T-cell (primary cell): ENCODE results near the gene GPR62. TPM values are rescaled to one million over a fixed set of nuclear protein-coding genes. Genes with fewer than 3 reads are reported as not detected.

Source experiments
- ATAC-seq, 4 experiments: fragments of 200-7000 bp in 3 of 4; fragments of 150-1000 bp in 1 of 4; cut with Tn5 transposase; replicated peaks in 1 of 4; 1 replicate in 3 of 4; 2 replicates in 1 of 4; pipeline ENCODE4 v1.10.0; 2021; ENCODE audit warnings: moderate library complexity in 3 of 4, mild to moderate bottlenecking in 2 of 4, moderate number of reproducible peaks in 1 of 4
- CTCF ChIA-PET, 2 donors: fragments of 300-600 bp; sonication (Branson Sonifier 250); formaldehyde crosslinking; loops; one replicate each; lab custom pipeline; 2022; ENCODE audit warnings: antibody characterized with exemption in 2 of 2; lab: Charles Lee
- POLR2A ChIA-PET, 2 donors: fragments of 300-600 bp; sonication (Branson Sonifier 250); formaldehyde crosslinking; loops; one replicate each; lab custom pipeline; 2022; ENCODE audit warnings: antibody characterized with exemption in 2 of 2; lab: Charles Lee
- DNase-seq, 35 experiments: peaks; one replicate each; pipeline versions ENCODE4 v3.0.0 to v3.0.0-alpha.2; 2013 to 2023
- H3K27ac ChIP-seq: one replicate; pipeline ENCODE4 v1.5.1; 2013; ENCODE audit warnings: low read length
- H3K27me3 ChIP-seq, 2 experiments: replicated peaks in 1 of 2; 1 replicate in 1 of 2; 2 replicates in 1 of 2; pipeline versions ENCODE4 v1.6.1 to v1.7.0; 2013; ENCODE audit warnings: low read length in 1 of 2, mixed read lengths in 1 of 2; ENCODE audit not compliant: control insufficient read depth in 2 of 2, insufficient read depth in 2 of 2; ENCODE audit errors: extremely low read depth in 1 of 2
- H3K36me3 ChIP-seq, 2 donors: 1 replicate in 1 of 2; 2 replicates in 1 of 2; pipeline versions ENCODE4 v1.6.1 to v1.7.0; 2013; ENCODE audit warnings: low read length in 1 of 2; ENCODE audit not compliant: control insufficient read depth in 2 of 2, insufficient read depth in 1 of 2; ENCODE audit errors: extremely low read depth in 1 of 2
- H3K4me1 ChIP-seq, 2 experiments: 1 replicate in 1 of 2; 2 replicates in 1 of 2; pipeline versions ENCODE4 v1.6.1 to v1.7.0; 2013; ENCODE audit warnings: low read length in 2 of 2, mixed read lengths in 1 of 2; ENCODE audit not compliant: insufficient read depth in 2 of 2, control insufficient read depth in 1 of 2; ENCODE audit errors: extremely low read depth in 1 of 2
- H3K4me3 ChIP-seq, 2 donors: 1 replicate in 1 of 2; 2 replicates in 1 of 2; pipeline versions ENCODE4 v1.5.1 to v1.7.0; 2013; ENCODE audit warnings: mild to moderate bottlenecking in 2 of 2, low read length in 1 of 2, moderate library complexity in 1 of 2; ENCODE audit not compliant: control insufficient read depth in 1 of 2; ENCODE audit errors: extremely low read depth in 1 of 2
- H3K9me3 ChIP-seq: 2 replicates; pipeline ENCODE4 v1.7.0; 2013
- H3K27ac Mint-ChIP-seq, 2 donors: one replicate each; pipeline ENCODE4 v1.8.0; 2020 to 2021; ENCODE audit warnings: mild to moderate bottlenecking in 2 of 2, mixed read lengths in 2 of 2
- H3K27me3 Mint-ChIP-seq, 2 donors: one replicate each; pipeline ENCODE4 v1.8.0; 2021 to 2022; ENCODE audit warnings: mixed read lengths in 2 of 2
- H3K36me3 Mint-ChIP-seq: one replicate; pipeline ENCODE4 v1.8.0; 2021; ENCODE audit warnings: mixed read lengths
- H3K4me1 Mint-ChIP-seq, 3 donors: one replicate each; pipeline ENCODE4 v1.8.0; 2020 to 2022; ENCODE audit warnings: mixed read lengths in 3 of 3, mild to moderate bottlenecking in 1 of 3
- H3K4me3 Mint-ChIP-seq, 3 donors: one replicate each; pipeline ENCODE4 v1.8.0; 2020 to 2022; ENCODE audit warnings: mild to moderate bottlenecking in 3 of 3, mixed read lengths in 3 of 3, moderate library complexity in 3 of 3
- H3K9me3 Mint-ChIP-seq, 3 donors: one replicate each; pipeline ENCODE4 v1.8.0; 2020 to 2022; ENCODE audit warnings: mixed read lengths in 3 of 3
- WGBS: methylation state at CpG from one replicate; pipeline ENCODE4 v1.1.5; 2013; ENCODE audit warnings: missing lambda C conversion rate; ENCODE audit not compliant: insufficient coverage; 5-methylcytosine and 5-hydroxymethylcytosine counted together
- total RNA-seq, 35 experiments: library from RNA in 6 of 35; stranded (reverse) in 6 of 35; fragments of 120-200 nt in 1 of 35; gene quantifications; one replicate each; pipeline versions ENCODE4 v1.2.1 to v1.2.4 and lab custom pipeline; 2013 to 2026

Gene GPR62
- total RNA-seq, 5 donors from 2014 or later (not counting 1 experiment from before 2014, with no cell fraction given): not detected

GRCh38 chr3:51968883-51969678, 13.9 kb downstream of the GPR62 start:
- ATAC-seq: no peak

DNA sequence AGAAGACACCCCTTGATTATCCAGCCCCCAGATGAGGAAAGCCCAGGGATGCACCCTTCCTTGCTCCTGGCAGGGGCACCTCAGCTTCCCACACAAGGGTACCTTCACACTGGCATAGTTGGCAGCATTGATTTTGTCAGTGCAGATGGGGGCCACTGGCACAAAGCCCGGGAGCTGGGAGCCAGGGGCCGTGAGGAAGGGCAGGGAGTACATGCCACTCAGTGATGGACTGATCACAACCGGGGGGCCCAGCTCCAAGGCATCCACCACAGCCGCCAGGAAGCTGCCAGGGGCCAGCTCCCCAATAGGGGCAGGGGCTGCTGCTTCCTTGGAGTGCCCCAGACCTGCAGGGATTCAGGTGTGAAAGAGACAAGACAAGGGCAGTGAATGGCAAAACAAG, 14.7 kb downstream of the GPR62 start:
- Histone ChIP-seq H3K9me3 (no peaks in the 10 kb centered on the region), H3K36me3 (peaks cover 0 to 3% of the 10 kb centered on the region in 2 donors), H3K4me3 (no peak overlapping the region), H3K27ac (no peak overlapping the region), H3K4me1 (peaks cover 13 to 59% of the 10 kb centered on the region in 2 experiments), H3K27me3 (no peaks in the 10 kb centered on the region)
- WGBS: 89% methylated on average over 4 of the region's 4 CpGs
- Mint-ChIP-seq H3K27ac (peak overlapping the region in 1 of 2 donors; percentile 64), H3K9me3 (no peaks in the 10 kb centered on the region), H3K4me1 (peaks cover 39 to 57% (median 50%) of the 10 kb centered on the region in 3 donors), H3K4me3 (no peak overlapping the region), H3K36me3 (no peaks in the 10 kb centered on the region), H3K27me3 (no peaks in the 10 kb centered on the region)
- no peak for ATAC-seq
- ChIA-PET POLR2A (no interaction called here), CTCF (interaction anchor here in 1 of 2 donors (0.9 kb wide), 1 partner anchor 13 kb away, joined by 3 read pairs; no protein-coding TSS in a partner anchor)
- no peak for DNase-seq

More at GRCh38 chr3:51968883-51969678, 13.9 kb downstream of the GPR62 start:
- H3K27me3 ChIP-seq: no peaks in the 10 kb centered on the region
- POLR2A ChIA-PET: no interaction called here
- H3K4me3 Mint-ChIP-seq: peak overlapping the region; percentile 70 to 90 (median 70)
- H3K4me1 ChIP-seq: peaks cover 5 to 55% of the 10 kb centered on the region in 2 experiments
- no peak overlapping the region for H3K4me3 ChIP-seq
- CTCF ChIA-PET: interaction anchor here (0.6 to 0.9 kb wide), 2 partner anchors 13 to 169 kb away, joined by 3 read pairs; no protein-coding TSS in a partner anchor
- peaks cover 0 to 3% of the 10 kb centered on the region in 2 donors for H3K36me3 ChIP-seq
- peak overlapping the region; percentile 83 to 85 for H3K27ac Mint-ChIP-seq
- peaks cover 36 to 54% (median 45%) of the 10 kb centered on the region in 3 donors for H3K4me1 Mint-ChIP-seq
- no peak for DNase-seq
- no peaks in the 10 kb centered on the region for H3K9me3 ChIP-seq
- no peaks in the 10 kb centered on the region for H3K27me3 Mint-ChIP-seq
- no peaks in the 10 kb centered on the region for H3K9me3 Mint-ChIP-seq
- H3K27ac ChIP-seq: no peak overlapping the region
- WGBS: 92% methylated on average over 5 of the region's 6 CpGs
- H3K36me3 Mint-ChIP-seq: no peaks in the 10 kb centered on the region

DNA sequence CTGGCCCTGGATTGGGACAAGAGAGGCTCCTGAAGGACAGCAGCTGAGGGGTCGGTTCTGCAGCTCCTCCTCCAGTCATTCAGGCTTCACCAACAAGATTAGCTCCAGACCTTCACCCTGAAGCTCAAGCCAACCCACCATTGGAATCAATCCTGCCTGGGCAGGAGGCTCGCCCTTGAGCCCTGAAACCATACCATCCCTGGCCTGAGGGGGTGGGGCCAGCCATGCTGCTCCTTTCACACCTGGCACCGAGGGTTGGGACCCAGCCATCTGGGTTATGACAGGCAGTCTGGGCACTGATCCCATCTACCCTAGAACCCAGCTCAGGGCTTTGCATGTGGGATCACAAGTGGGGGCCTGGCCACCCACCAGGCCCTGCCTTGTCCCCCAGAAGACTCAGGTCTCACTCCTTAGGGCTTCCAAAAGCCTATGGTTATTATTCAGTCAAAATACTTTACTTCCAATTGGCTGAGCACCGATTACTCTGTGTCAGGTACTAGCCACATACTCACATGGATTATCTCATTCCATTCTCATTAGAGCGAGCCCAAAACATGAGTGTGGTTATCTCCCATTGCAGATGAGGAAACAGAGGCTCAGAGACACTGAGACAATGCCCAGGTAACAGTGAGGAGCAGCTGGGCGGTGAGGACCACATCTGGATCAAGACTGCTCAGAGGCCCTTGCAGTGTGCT, 15.6 kb downstream of the GPR62 start:
- Mint-ChIP-seq H3K4me1 (peaks cover 40 to 57% (median 48%) of the 10 kb centered on the region in 3 donors), H3K27me3 (no peaks in the 10 kb centered on the region), H3K4me3 (no peak overlapping the region), H3K36me3 (no peaks in the 10 kb centered on the region), H3K9me3 (no peaks in the 10 kb centered on the region), H3K27ac (peak overlapping the region in 1 of 2 donors; percentile 64)
- ATAC-seq: no peak
- H3K27ac ChIP-seq: no peak overlapping the region
- no peaks in the 10 kb centered on the region for H3K9me3 ChIP-seq
- ChIA-PET CTCF (no interaction called here), POLR2A (no interaction called here)
- peaks cover 0 to 3% of the 10 kb centered on the region in 2 donors for H3K36me3 ChIP-seq
- no peak overlapping the region for H3K4me3 ChIP-seq
- H3K27me3 ChIP-seq: no peaks in the 10 kb centered on the region
- DNase-seq: no peak
- peaks cover 16 to 62% of the 10 kb centered on the region in 2 experiments for H3K4me1 ChIP-seq
- WGBS: 85% methylated on average over 2 of the region's 6 CpGs

DNA sequence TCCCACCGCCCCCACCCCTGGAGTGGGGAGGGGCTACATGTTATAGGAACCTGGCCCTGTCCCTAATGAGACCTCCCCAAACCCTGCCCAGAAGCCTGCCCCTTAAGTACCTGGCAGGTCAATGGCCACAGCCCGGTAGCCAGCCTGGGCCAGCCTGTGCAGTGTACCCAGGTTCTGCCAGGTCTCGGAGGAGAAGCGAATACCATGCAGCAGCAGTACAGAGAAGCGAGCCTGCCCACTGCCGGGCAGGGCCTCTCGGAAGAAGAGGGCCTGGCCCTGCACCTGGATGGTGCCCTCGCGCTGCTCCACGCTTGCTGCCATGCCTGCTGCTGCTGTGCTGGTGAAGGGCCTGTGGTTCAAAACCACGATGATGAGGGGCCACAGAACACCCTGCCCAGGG, 16.2 kb downstream of the GPR62 start:
- Histone ChIP-seq H3K4me3 (no peak overlapping the region), H3K27ac (no peak overlapping the region), H3K27me3 (no peaks in the 10 kb centered on the region), H3K9me3 (no peaks in the 10 kb centered on the region), H3K4me1 (peaks cover 15 to 61% of the 10 kb centered on the region in 2 experiments), H3K36me3 (peaks cover 0 to 3% of the 10 kb centered on the region in 2 donors)
- peak overlapping the region in 1 of 2 donors; percentile 39 for H3K27ac Mint-ChIP-seq
- no peaks in the 10 kb centered on the region for H3K36me3 Mint-ChIP-seq
- CTCF ChIA-PET: no interaction called here
- POLR2A ChIA-PET: no interaction called here
- no peaks in the 10 kb centered on the region for H3K27me3 Mint-ChIP-seq
- 95% methylated on average over 10 of the region's 11 CpGs for WGBS
- H3K4me1 Mint-ChIP-seq: peaks cover 44 to 57% (median 45%) of the 10 kb centered on the region in 3 donors
- ATAC-seq: no peak
- H3K9me3 Mint-ChIP-seq: no peaks in the 10 kb centered on the region
- no peak for DNase-seq
- no peak overlapping the region for H3K4me3 Mint-ChIP-seq

- peak; percentile 9 to 19 (median 12) for ATAC-seq
- no peaks in the 10 kb centered on the region for H3K27me3 Mint-ChIP-seq
- Histone ChIP-seq H3K4me3 (peak overlapping the region; percentile 84 to 99), H3K27ac (peak overlapping the region; percentile 77), H3K9me3 (no peaks in the 10 kb centered on the region), H3K36me3 (peaks cover 0 to 3% of the 10 kb centered on the region in 2 donors), H3K4me1 (peaks cover 12 to 56% of the 10 kb centered on the region in 2 experiments), H3K27me3 (no peaks in the 10 kb centered on the region)
- 21% methylated on average over 22 of the region's 30 CpGs for WGBS
- H3K27ac Mint-ChIP-seq: peak overlapping the region; percentile 92 to 94
- no peaks in the 10 kb centered on the region for H3K9me3 Mint-ChIP-seq
- no peaks in the 10 kb centered on the region for H3K36me3 Mint-ChIP-seq
- ChIA-PET CTCF (interaction anchor here in 1 of 2 donors (0.7 to 1.7 kb wide), 6 partner anchors 7 to 82 kb away, joined by 3 to 16 read pairs (median 4); partner anchors contain the start of genes ACY1, DUSP7, RPL29 and RRP9), POLR2A (interaction anchor here in 1 of 2 donors (0.9 kb wide), 1 partner anchor 1464 kb away, joined by 8 read pairs; no protein-coding TSS in a partner anchor)
- DNase-seq: peak in 3 of 35 experiments; percentile 11 to 42 (median 16)
- peak overlapping the region; percentile 90 to 95 (median 94) for H3K4me3 Mint-ChIP-seq
- H3K4me1 Mint-ChIP-seq: peaks cover 41 to 58% (median 44%) of the 10 kb centered on the region in 3 donors
These were observed 19.2 kb downstream of the GPR62 start for GRCh38 chr3:51974277-51974962.
